Epithelial cell of proximal tubule (primary cell): ENCODE data around the gene FOXP4. TPM values are rescaled to one million over a fixed set of nuclear protein-coding genes. Genes with fewer than 3 reads are reported as not detected.

Experiments used
- DNase-seq: peaks from one replicate; pipeline ENCODE4 v3.0.0-alpha.2; 2011; ENCODE audit warnings: low read depth
- H3K4me3 ChIP-seq: 2 replicates; pipeline ENCODE4 v1.5.1; 2011; ENCODE audit warnings: low read depth, mild to moderate bottlenecking, low read length
- total RNA-seq: library from RNA; depleted of rRNA; stranded (reverse); fragments of >200 nt; gene quantifications from 2 replicates; pipeline ENCODE4 v1.2.3, GENCODE V29; 2015
- TF ChIP-seq, protein P1 (sequence below): conservative IDR thresholded peaks from 2 replicates; pipeline ENCODE4 v1.5.1; 2012; ENCODE audit warnings: low read depth, mild to moderate bottlenecking, low read length

Gene FOXP4
- total RNA-seq, 1 donor from 2014 or later, result 7.5 TPM

DNA sequence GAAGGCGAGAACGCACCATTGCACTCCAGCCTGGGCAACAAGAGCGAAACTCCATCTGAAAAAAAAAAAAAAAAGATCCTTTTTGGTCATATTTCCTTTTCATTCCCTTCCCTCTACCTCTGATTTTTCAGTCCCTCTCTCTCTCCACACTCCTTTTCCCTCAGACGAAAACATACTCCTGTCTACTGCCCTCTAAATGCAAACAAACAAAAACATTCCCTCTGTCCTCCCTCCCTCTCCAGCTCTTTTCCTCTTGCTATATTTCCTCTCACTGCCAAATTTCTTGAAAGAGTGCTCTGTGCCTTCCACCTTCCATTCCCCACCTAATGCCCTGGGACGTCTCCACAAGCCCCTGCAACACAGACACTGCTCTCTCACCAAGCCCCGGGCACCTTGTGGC, 77.1 kb downstream of the FOXP4 start:
- TF ChIP-seq, protein P1, sequence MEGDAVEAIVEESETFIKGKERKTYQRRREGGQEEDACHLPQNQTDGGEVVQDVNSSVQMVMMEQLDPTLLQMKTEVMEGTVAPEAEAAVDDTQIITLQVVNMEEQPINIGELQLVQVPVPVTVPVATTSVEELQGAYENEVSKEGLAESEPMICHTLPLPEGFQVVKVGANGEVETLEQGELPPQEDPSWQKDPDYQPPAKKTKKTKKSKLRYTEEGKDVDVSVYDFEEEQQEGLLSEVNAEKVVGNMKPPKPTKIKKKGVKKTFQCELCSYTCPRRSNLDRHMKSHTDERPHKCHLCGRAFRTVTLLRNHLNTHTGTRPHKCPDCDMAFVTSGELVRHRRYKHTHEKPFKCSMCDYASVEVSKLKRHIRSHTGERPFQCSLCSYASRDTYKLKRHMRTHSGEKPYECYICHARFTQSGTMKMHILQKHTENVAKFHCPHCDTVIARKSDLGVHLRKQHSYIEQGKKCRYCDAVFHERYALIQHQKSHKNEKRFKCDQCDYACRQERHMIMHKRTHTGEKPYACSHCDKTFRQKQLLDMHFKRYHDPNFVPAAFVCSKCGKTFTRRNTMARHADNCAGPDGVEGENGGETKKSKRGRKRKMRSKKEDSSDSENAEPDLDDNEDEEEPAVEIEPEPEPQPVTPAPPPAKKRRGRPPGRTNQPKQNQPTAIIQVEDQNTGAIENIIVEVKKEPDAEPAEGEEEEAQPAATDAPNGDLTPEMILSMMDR, result no peak
- no peak overlapping the region for H3K4me3 ChIP-seq
- DNase-seq, result no peak

DNA sequence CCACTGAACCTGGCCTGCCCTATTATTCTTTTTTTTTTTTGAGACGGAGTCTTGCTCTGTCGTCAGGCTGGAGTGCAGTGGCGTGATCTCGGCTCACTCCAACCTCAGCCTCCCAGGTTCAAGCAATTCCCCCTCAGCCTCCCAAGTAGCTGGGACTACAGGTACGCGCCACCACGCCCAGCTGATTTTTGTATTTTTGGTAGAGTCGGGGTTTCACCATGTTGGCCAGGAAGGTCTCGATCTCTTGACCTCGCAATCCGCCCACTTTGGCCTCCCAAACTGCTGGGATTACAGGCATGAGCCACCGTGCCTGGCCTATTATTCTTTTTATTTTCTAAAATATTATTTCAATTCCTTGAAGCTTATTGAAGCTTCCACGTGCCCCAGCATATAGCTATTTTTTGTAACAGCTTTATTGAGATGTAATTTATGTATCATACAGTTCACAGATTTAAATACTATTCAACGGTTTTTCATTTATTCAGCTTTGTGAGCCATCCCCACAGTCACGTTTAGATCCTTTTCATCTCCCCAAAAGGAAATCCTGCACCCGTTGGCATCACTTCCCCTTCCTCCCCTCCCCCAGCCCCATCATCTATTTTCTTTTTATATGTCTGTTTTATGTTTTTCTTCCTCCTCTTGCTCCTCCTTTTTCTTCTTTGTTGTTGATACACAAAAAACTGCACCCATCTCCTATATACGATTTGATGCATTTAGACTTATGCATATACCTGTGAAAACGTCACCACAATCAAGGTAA, 78.6 kb downstream of the FOXP4 start:
- DNase-seq, result no peak
- TF ChIP-seq, protein P1, result no peak
- no peak overlapping the region for H3K4me3 ChIP-seq

DNA sequence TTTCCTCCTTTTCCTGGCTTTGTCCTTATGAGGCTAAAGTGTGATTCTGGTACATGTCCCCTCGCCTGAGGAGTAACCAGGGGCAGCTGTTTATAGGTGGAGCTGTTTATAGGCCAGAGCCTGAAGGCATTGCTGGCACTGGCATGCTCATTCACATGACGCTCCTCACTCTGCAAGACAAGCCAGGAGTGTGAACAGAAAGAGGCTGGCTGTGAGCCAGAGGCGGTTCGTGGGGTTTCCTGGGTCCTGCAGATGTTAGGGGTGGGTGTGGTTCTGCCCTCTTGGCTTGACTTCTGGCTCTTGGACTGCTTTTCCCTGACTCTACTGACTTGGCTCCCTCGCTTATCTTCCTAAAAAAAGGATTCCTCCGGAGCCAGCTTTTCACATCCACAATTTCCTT, 79.3 kb downstream of the FOXP4 start:
- TF ChIP-seq, protein P1, result no peak
- H3K4me3 ChIP-seq, result no peak overlapping the region
- DNase-seq, result no peak

DNA sequence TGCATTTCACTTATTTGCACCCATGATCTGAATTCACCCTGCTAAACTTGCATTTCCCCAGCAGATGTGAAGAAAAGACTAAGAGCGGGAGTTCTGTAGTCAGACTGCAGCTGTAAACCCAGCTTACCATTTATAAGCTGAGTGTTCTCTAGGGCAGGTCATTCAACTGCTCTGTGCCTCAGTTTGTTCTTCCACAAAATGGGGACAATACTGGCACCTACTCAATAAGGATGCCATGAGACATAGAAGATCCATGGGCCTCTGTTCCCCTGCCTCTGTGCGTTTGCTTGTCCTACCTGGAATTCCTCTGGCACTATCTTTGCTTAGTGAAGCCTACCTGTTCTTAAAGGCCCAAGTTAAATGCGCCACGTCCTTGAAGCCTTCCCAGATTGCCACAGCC, 79.8 kb downstream of the FOXP4 start:
- H3K4me3 ChIP-seq, result no peak overlapping the region
- DNase-seq, result no peak

DNA sequence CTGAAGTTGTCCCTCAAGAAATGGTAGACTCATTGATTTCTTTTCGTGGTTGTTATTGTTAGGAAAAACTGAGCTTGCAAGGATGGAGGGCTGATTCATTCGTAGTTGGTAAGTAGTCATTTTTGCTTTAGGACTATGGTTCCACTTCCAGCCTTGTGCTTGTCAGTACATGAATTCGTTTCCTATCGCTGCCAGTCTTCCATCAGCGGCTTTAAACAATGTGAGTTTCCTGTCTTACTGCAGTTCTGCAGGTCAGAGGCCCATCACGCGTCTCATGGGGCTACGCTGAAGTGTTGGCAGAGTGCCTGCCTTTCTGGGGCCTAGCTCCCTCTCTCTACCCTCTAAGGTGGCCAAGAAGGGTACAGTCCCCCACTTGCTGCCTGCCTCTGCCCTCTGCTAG, 80.7 kb downstream of the FOXP4 start:
- TF ChIP-seq, protein P1, result no peak
- no peak overlapping the region for H3K4me3 ChIP-seq
- no peak for DNase-seq

More for the DNA sequence above, 79.8 kb downstream of the FOXP4 start:
- TF ChIP-seq, protein P1, result no peak

DNA sequence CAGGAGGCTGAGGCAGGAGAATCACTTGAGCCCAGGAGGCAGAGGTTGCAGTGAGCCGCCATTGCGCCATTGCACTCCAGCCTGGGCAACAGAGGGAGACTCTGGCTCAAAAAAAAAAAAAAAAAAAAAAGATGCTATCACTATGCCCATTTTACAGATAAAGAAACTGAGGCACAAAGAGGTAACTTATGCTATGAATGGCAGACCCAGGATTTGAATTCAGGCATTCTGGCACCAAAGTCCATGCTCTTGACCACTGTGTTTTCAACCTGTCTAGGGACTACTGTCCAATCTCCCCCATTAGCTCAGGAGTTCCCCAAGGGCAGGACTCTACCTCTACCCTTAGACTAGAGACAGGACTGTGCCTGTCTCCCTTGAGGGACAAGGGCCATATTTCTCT, 82.9 kb downstream of the FOXP4 start:
- TF ChIP-seq, protein P1, result no peak
- no peak for DNase-seq
- no peak overlapping the region for H3K4me3 ChIP-seq

DNA sequence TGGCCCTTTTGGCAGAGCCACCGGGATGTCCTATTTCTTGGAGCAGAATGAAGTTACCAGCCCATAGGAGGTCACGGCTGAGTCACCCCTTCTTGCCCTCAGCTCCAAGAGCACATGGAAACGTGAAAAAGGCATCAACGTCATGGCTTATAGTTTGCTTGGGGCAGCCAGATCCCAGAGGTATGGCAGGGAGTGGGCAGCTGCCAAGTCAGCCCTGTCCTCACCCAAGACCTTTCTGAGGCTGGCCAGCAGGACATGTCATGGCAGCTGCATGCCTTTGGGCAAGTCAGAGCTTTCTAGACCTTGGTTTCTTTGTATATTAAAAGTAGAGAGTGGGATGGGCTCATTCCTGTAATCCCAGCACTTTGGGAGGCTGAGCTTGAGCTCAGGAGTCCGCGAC, 83.9 kb downstream of the FOXP4 start:
- no peak for DNase-seq
- H3K4me3 ChIP-seq, result no peak overlapping the region
- TF ChIP-seq, protein P1, result no peak
